Raji (cell line): ENCODE measurements around the gene FTSJ1.

Source experiments
- POLR2A ChIP-seq: IDR thresholded peaks from 2 replicates; pipeline ENCODE4 v1.6.1; 2011; ENCODE audit warnings: low read depth, low read length, control low read depth; ENCODE audit not compliant: insufficient read depth

The FTSJ1 gene

GRCh38 chrX:48475774-48476577 lies at the start of gene FTSJ1:
TSS of gene FTSJ1 (plus strand) at chrX:48476199. CDS start at chrX:48478048, 1,849 bp downstream.
- peak; percentile 84 for TF ChIP-seq POLR2A

GRCh38 chrX:48450076-48450475 lies 25.9 kb upstream of the FTSJ1 start:
- TF ChIP-seq POLR2A: no peak

GRCh38 chrX:48451708-48452107 lies 24.3 kb upstream of the FTSJ1 start:
- TF ChIP-seq POLR2A: no peak

- TF ChIP-seq POLR2A: no peak
Measured at GRCh38 chrX:48456628-48457331, 19.2 kb upstream of the FTSJ1 start.

- no peak for TF ChIP-seq POLR2A
Measured at GRCh38 chrX:48458711-48459110, 17.3 kb upstream of the FTSJ1 start.

GRCh38 chrX:48459483-48459882 lies 16.5 kb upstream of the FTSJ1 start:
- no peak for TF ChIP-seq POLR2A

GRCh38 chrX:48460031-48460430 lies 16.0 kb upstream of the FTSJ1 start:
- no peak for TF ChIP-seq POLR2A

- no peak for TF ChIP-seq POLR2A
Measured at GRCh38 chrX:48460606-48461005, 15.4 kb upstream of the FTSJ1 start.

- no peak for TF ChIP-seq POLR2A
Measured at GRCh38 chrX:48461830-48462229, 14.2 kb upstream of the FTSJ1 start.

- TF ChIP-seq POLR2A: no peak
Measured at GRCh38 chrX:48465336-48465933, 10.6 kb upstream of the FTSJ1 start.

- TF ChIP-seq POLR2A: no peak
Measured at GRCh38 chrX:48466696-48467095, 9.3 kb upstream of the FTSJ1 start.

GRCh38 chrX:48467281-48467761 lies 8.7 kb upstream of the FTSJ1 start:
- TF ChIP-seq POLR2A: no peak

GRCh38 chrX:48468247-48468671 lies 7.7 kb upstream of the FTSJ1 start:
- no peak for TF ChIP-seq POLR2A

GRCh38 chrX:48468693-48469691 lies 7.0 kb upstream of the FTSJ1 start:
- TF ChIP-seq POLR2A: peak; percentile 24; the same call in 1 of the 2 replicates

GRCh38 chrX:48470110-48470832 lies 5.7 kb upstream of the FTSJ1 start, which contains the start of gene SLC38A5:
TSS of gene SLC38A5 (minus strand) at chrX:48470260. CDS start at chrX:48467924, 2,336 bp downstream.
- no peak for TF ChIP-seq POLR2A

GRCh38 chrX:48470833-48471118 lies 5.2 kb upstream of the FTSJ1 start:
- TF ChIP-seq POLR2A: no peak
